ENCODE data around the gene GCK.

GRCh38 chr7:44145479-44145968 lies 43.7 kb downstream of the GCK start:
- TF ChIP-seq CTCF (IDR thresholded peaks at IDR 0.05; ENCODE audit: poor library complexity): no peak
- TF ChIP-seq EZH2 (IDR thresholded peaks at IDR 0.05; ENCODE audit: borderline replicate concordance): peak; percentile 48
